Breast epithelium (tissue), 4 donors: ENCODE measurements around the gene IKBKG. TPM values are rescaled to one million over a fixed set of nuclear protein-coding genes. Genes with fewer than 3 reads are reported as not detected.
"Not testable (repeated sequence)": the region's sequence is repeated elsewhere in the genome, so short reads cannot be mapped to it uniquely, and the experiment has no call there.

Experiments used
- DNase-seq, 2 donors: peaks; one replicate each; pipeline ENCODE4 v3.0.0-alpha.2; 2019; ENCODE audit warnings: low spot score in 2 of 2
- H3K27ac ChIP-seq, 2 donors: fragments of 200-600 bp; sonication (generic) in 1 of 2; one replicate each; pipeline ENCODE4 v1.5.1; 2016 to 2019; ENCODE audit warnings: mild to moderate bottlenecking in 1 of 2
- H3K27me3 ChIP-seq, 2 donors: fragments of 200-600 bp; sonication (generic) in 1 of 2; one replicate each; pipeline versions ENCODE4 v1.5.1 to v1.6.0; 2017 to 2019; ENCODE audit warnings: control low read depth in 1 of 2, mild to moderate bottlenecking in 1 of 2
- H3K36me3 ChIP-seq: fragments of 200-600 bp; one replicate; pipeline ENCODE4 v1.5.1; 2019
- H3K4me1 ChIP-seq, 2 donors: fragments of 200-600 bp; sonication (generic); one replicate each; pipeline ENCODE4 v1.5.1; 2016 to 2019; ENCODE audit warnings: control low read depth in 1 of 2
- H3K4me3 ChIP-seq, 3 donors: fragments of 200-600 bp; sonication (generic); 1 replicate in 2 of 3; 2 replicates in 1 of 3; pipeline ENCODE4 v1.5.1; 2016 to 2019; ENCODE audit warnings: mild to moderate bottlenecking in 3 of 3, moderate library complexity in 2 of 3
- H3K9me3 ChIP-seq, 2 donors: fragments of 200-600 bp; sonication (generic) in 1 of 2; one replicate each; pipeline ENCODE4 v1.5.1; 2016 to 2019; ENCODE audit warnings: control low read depth in 1 of 2
- CTCF ChIP-seq, 3 donors: fragments of 450-650 bp; IDR thresholded peaks; one replicate each; pipeline ENCODE4 v1.5.1; 2016 to 2017; ENCODE audit warnings: antibody characterized with exemption in 3 of 3, mild to moderate bottlenecking in 3 of 3, moderate library complexity in 3 of 3
- POLR2A ChIP-seq: fragments of 450-650 bp; IDR thresholded peaks from one replicate; pipeline ENCODE4 v1.6.1; 2016; ENCODE audit warnings: antibody characterized with exemption, mild to moderate bottlenecking, moderate library complexity
- POLR2AphosphoS5 ChIP-seq, 3 donors: sonication (generic); formaldehyde crosslinking; IDR thresholded peaks; one replicate each; pipeline ENCODE4 v1.6.1; 2017; ENCODE audit warnings: antibody characterized with exemption in 3 of 3
- intact Hi-C: fragments of 100-400 bp; cut with DNase I; formaldehyde crosslinking; loops from one replicate; pipeline ENCODE4 v1.15.1; 2023; ENCODE audit warnings: low total_unique reads
- total RNA-seq, 3 donors: library from RNA; depleted of rRNA; stranded (reverse); fragments of >200 nt; gene quantifications; one replicate each; pipeline ENCODE4 v1.1.0, GENCODE V29; 2016

IKBKG gene
- total RNA-seq, 3 donors from 2014 or later: 10.5 to 15.2 (median 12.6) TPM

GRCh38 chrX:154584585-154585183 lies 37.3 kb downstream of the IKBKG start, which contains the start of gene CTAG1A:
Gene CTAG1A, plus strand, starts transcription at chrX:154585133. Its CDS starts 74 bp downstream, at chrX:154585207.
- DNase-seq, H3K4me3 ChIP-seq, H3K27ac ChIP-seq, intact Hi-C loops, H3K27me3 ChIP-seq, H3K4me1 ChIP-seq, H3K36me3 ChIP-seq, H3K9me3 ChIP-seq: not testable (repeated sequence)

GRCh38 chrX:154590415-154590814 lies 43.0 kb downstream of the IKBKG start:
- H3K36me3 ChIP-seq, intact Hi-C loops: not testable (repeated sequence)

GRCh38 chrX:154592505-154592904 lies 45.1 kb downstream of the IKBKG start:
- TF ChIP-seq POLR2A: no peak
- TF ChIP-seq CTCF (IDR thresholded peaks at IDR 0.05): no peak
- no peak for TF ChIP-seq POLR2AphosphoS5 (IDR thresholded peaks at IDR 0.05)
- H3K4me3 ChIP-seq: no peak overlapping the region
- H3K4me1 ChIP-seq: no peaks in the 10 kb centered on the region
- H3K9me3 ChIP-seq: peaks cover 0 to 8% of the 10 kb centered on the region in 2 donors
- no peaks in the 10 kb centered on the region for H3K36me3 ChIP-seq
- intact Hi-C loops: no loop called here
- DNase-seq: peak in 1 of 2 donors; percentile 2
- H3K27me3 ChIP-seq: peaks cover 0 to 37% of the 10 kb centered on the region in 2 donors
- no peak overlapping the region for H3K27ac ChIP-seq

More at GRCh38 chrX:154590415-154590814, 43.0 kb downstream of the IKBKG start:
- not testable (repeated sequence) for H3K4me1 ChIP-seq, H3K4me3 ChIP-seq, H3K9me3 ChIP-seq, H3K27ac ChIP-seq, DNase-seq
- peaks cover 0 to 24% of the 10 kb centered on the region in 2 donors for H3K27me3 ChIP-seq

- DNase-seq: peak in 1 of 2 donors; percentile 8
- H3K4me1 ChIP-seq: no peaks in the 10 kb centered on the region
- no peaks in the 10 kb centered on the region for H3K36me3 ChIP-seq
- peaks cover 0 to 8% of the 10 kb centered on the region in 2 donors for H3K9me3 ChIP-seq
- H3K27ac ChIP-seq: no peak overlapping the region
- no peak overlapping the region for H3K4me3 ChIP-seq
- no peak for TF ChIP-seq POLR2A
- no peak for TF ChIP-seq CTCF (IDR thresholded peaks at IDR 0.05)
- TF ChIP-seq POLR2AphosphoS5 (IDR thresholded peaks at IDR 0.05): no peak
- intact Hi-C loops: no loop called here
- H3K27me3 ChIP-seq: peaks cover 0 to 37% of the 10 kb centered on the region in 2 donors
Observed at GRCh38 chrX:154593201-154593600, 45.8 kb downstream of the IKBKG start.

- TF ChIP-seq POLR2A (no peak), POLR2AphosphoS5 (IDR thresholded peaks at IDR 0.05) (no peak), CTCF (IDR thresholded peaks at IDR 0.05) (no peak)
- no peaks in the 10 kb centered on the region for H3K36me3 ChIP-seq
- no peak overlapping the region for H3K27ac ChIP-seq
- peaks cover 0 to 8% of the 10 kb centered on the region in 2 donors for H3K9me3 ChIP-seq
- H3K4me1 ChIP-seq: no peaks in the 10 kb centered on the region
- no peak overlapping the region for H3K4me3 ChIP-seq
- DNase-seq: peak in 1 of 2 donors; percentile 4
- intact Hi-C loops: no loop called here
- H3K27me3 ChIP-seq: peaks cover 0 to 37% of the 10 kb centered on the region in 2 donors
Observed at GRCh38 chrX:154594491-154594890, 47.1 kb downstream of the IKBKG start.

- Histone ChIP-seq H3K27me3 (peaks cover 0 to 37% of the 10 kb centered on the region in 2 donors), H3K4me3 (no peak overlapping the region), H3K4me1 (no peaks in the 10 kb centered on the region), H3K27ac (peak overlapping the region in 1 of 2 donors; percentile 38), H3K9me3 (peaks cover 0 to 8% of the 10 kb centered on the region in 2 donors), H3K36me3 (no peaks in the 10 kb centered on the region)
- no peak for DNase-seq
- TF ChIP-seq CTCF (IDR thresholded peaks at IDR 0.05) (no peak), POLR2A (no peak), POLR2AphosphoS5 (IDR thresholded peaks at IDR 0.05) (no peak)
- intact Hi-C loops: no loop called here
Observed at GRCh38 chrX:154595559-154596249, 48.3 kb downstream of the IKBKG start.
